Stimulated activated CD4-positive, alpha-beta T cell treated with anti-CD3 and anti-CD28 coated beads, Interleukin-2, amount 100 ng/mL, for 4 hours (primary cell): ENCODE results near the gene GPAT2.
"Not testable (repeated sequence)": the region's sequence is repeated elsewhere in the genome, so short reads cannot be mapped to it uniquely, and the experiment has no call there.

Experiments used
- DNase-seq: peaks from one replicate; pipeline ENCODE4 v3.0.0-alpha.2; 2020; ENCODE audit warnings: low read depth

GPAT2 gene

DNA sequence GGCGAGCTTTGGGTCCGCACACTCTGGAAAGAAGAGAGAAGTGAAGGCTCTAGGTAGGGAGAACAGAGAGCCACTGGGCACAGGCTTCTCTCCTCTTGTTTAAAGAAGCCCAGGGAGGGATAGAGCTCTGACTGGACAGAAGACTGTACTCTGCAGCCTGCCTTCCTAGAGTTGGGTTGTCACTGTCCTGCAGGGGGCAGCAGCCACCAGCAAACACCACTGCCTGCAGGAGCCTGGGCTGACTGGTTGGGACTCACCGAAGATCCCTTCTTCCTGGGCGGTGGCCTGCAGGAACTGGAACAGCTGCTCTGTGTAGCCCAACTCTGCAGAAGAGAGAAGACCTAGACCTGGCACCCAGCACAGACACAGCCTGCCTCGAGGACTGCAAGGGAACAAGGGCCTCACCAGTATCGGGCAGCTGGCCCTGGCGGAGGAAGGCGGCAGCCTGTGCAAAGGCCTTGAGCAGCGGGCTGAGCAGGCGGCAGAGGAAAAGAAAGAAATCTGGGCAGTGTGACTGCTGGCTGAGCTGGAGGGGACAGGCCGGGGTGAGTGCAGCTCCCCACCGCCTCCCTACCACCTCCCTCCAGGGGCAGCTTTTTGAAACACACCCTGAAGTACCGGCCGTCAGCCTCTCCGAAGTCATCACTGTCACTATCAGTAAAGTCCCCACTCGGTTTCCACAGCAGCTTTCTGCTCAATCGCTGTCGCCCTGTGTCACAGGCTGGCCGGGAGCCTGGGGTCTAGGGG is 11.8 kb downstream of the GPAT2 start:
- peak; percentile 32 for DNase-seq

DNA sequence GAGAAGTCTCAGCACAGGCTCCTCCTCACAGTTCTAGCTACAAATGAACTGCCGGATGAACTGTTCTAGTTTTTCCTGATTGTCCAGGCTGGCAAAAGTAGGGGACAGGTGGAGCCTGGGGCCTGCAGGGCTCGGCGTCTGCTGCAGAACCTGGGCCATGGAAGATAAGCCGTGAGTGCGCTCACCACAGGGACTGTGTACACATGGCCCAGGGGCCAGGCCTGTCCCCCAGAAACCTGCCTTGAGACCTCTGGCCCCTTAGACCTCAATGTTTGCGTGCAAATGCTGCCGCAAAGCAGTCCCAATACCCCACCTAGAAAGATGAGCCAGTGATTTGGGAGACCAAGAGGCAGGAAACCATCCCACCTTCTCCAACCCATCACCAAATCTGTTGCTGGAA is 12.6 kb downstream of the GPAT2 start:
- not testable (repeated sequence) for DNase-seq

- not testable (repeated sequence) for DNase-seq
These were observed 13.6 kb downstream of the GPAT2 start for GRCh38 chr2:96021142-96021541.

DNA sequence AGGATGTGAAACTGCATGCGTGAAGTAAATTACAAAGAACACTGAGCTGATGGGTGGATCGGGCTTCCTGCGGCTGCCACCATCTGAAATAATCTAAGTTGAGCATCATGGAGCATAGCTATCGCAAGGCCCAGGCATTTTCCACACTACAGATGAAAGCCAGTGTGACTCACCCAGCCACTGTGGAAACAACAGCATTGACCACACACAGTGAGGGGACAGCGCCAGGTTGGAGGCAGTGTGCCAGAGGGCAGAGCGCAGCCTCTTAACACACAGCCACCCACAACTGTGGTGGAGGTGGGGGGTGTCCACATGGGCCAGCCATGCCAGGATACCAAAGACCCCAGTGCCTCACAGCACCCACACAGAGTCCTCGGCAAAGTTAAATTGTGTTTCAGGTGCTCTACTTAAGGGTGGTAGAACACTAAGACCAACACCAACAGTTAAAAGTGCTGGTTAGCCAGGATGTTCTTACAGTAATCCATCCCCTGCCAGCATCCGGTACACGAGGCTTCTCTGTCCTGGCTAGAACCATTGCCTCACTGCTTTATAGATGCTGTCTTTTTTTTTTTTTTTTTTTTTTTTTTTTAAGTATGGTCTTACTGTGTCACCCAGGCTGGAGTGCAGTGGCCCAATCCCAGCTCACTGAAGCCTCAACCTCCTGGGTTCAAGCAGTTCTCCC is 14.7 kb downstream of the GPAT2 start:
- DNase-seq = not testable (repeated sequence)

- DNase-seq = not testable (repeated sequence)
These were observed 18.4 kb downstream of the GPAT2 start for GRCh38 chr2:96016321-96016720.

GRCh38 chr2:96012792-96013264 is 21.9 kb downstream of the GPAT2 start:
- not testable (repeated sequence) for DNase-seq

- not testable (repeated sequence) for DNase-seq
These were observed 22.5 kb downstream of the GPAT2 start for GRCh38 chr2:96012086-96012791.

DNA sequence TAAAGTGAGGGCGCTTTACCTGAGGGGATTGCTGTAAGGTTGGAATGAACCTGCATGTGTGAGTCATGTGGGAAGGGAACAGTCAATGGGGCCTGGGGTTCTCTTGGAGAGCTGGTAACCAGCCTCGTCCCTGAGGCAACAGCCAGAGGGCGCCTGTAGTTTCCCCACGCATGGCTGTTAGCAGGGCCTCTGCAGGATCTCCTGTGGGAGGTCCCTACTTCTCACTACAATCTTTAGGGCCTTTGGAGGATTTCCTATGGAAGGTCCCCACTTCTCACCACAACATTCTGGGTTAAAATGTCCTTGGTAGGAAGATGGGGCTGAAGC is 23.6 kb downstream of the GPAT2 start:
- DNase-seq = not testable (repeated sequence)

GRCh38 chr2:96010320-96011128 is 24.2 kb downstream of the GPAT2 start:
- DNase-seq = peak; percentile 96

- DNase-seq = not testable (repeated sequence)
These were observed 24.9 kb downstream of the GPAT2 start for GRCh38 chr2:96009833-96010232.

DNA sequence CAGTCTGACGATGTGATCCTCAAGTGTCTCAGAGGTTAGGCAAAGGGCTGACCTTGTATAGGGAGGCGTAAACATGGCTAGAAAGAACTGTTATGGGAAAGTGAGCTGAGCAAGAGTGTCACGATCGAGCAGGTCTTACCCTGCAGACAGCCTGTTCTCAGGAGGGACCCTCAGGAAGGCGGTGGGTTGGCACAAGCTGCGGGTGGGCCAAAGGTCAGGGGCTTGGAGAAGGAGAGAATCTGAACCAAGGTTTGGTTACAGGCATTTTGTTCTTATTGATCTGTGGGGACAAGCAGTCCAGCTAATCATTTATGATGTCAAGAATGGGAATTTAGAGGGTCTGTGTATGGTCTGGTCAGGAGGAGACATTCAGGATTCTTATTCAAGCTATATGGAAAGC is 26.7 kb downstream of the GPAT2 start:
- not testable (repeated sequence) for DNase-seq

DNA sequence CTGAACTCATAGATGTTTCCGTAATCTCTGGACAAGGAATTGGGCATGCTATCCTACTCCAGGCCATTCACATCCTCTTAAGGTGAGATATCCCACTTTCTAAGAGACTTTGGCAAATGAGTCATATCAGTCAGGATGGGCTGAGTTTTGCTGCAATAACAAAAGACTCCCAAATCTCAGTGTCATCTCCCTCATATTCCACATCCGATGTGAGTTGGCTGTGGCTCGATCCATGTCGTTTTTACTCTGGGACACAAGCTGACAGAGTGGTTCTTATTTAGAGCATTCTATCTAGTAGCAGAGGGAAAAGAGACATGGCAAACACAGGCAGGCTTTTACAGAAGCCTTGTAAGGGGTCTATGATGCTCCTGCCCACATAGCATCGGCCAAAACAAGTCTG is 28.5 kb downstream of the GPAT2 start:
- DNase-seq = not testable (repeated sequence)

- DNase-seq = peak; percentile 22
These were observed 42.0 kb downstream of the GPAT2 start for GRCh38 chr2:95992520-95993272.

- DNase-seq = not testable (repeated sequence)
These were observed 42.6 kb downstream of the GPAT2 start for GRCh38 chr2:95992102-95992501.

- not testable (repeated sequence) for DNase-seq
These were observed 43.2 kb downstream of the GPAT2 start, which contains the start of gene ANKRD36C for GRCh38 chr2:95991351-95992094. Gene ANKRD36C (minus strand): TSS chr2:95991824. CDS start chr2:95991708, 116 bp downstream.

DNA sequence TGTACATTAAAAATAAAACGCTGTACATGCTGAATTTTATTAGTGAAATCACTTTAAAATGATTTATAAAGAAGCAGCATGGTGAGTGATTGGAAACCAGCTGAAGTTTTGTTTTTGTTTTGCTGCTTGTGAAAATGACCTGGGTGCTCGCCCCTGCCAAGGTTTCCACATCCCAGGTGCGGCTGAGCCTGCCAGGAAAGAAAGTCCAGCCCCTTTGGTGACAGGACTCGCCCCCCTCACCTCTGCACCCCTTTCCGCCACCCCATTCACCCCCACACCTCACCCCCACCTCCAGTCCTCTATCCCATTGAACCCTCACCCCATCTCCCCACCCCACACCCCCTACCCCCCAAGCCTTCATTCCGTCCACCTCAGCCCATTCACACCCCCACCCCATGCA is 43.8 kb downstream of the GPAT2 start:
- DNase-seq = not testable (repeated sequence)
